ENCODE data around the gene RPL13. TPM values are rescaled to one million over a fixed set of nuclear protein-coding genes. Genes with fewer than 3 reads are reported as not detected.

The RPL13 gene
- total RNA-seq, 1 experiment from 2014 or later: 2,157 TPM

DNA sequence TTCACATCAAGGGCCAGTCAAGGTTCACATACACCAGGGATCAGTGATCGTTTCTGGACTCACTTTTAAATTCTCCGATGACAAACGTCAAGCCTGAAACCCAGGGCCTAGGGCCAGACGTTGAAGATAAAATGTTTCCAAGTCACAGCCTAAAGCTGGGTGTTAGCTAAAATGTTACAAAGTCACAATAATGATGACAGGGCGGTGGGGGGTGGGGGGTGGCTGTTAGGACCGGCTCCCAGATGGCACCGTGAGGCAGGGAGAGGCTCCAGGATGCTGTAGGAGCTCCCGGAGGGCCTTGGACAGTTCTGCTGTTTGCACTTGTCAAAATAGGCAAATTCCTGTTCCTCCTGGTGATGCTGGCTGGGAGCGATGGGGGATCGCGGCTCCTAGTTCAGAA is 16.4 kb upstream of the RPL13 start:
- Histone ChIP-seq H3T11ph (ENCODE audit: low read length) (no peak overlapping the region), H2BK120ac (ENCODE audit: low read depth, low read length, poor library complexity, severe bottlenecking) (no peak overlapping the region), H3K14ac (ENCODE audit: insufficient read depth, low read length) (no peak overlapping the region), H3K79me2 (ENCODE audit: insufficient read depth, low read length) (no peaks in the 10 kb centered on the region), H3K9ac (ENCODE audit: extremely low read depth, insufficient read length, low read length) (no peak overlapping the region), H2BK15ac (ENCODE audit: low read depth, low read length) (no peak overlapping the region), H3K4me2 (ENCODE audit: insufficient read depth, insufficient read length, low read length) (no peak overlapping the region), H2BK5ac (ENCODE audit: insufficient read length, low read length) (no peak overlapping the region), H3K18ac (ENCODE audit: insufficient read length, low read depth, low read length) (no peak overlapping the region), H3K27me3 (ENCODE audit: insufficient read depth, low read length) (no peaks in the 10 kb centered on the region), H3K4me1 (ENCODE audit: insufficient read depth, low read length) (no peaks in the 10 kb centered on the region), H3K56ac (ENCODE audit: insufficient read length, low read depth, low read length) (no peak overlapping the region), H4K20me1 (ENCODE audit: control insufficient read depth, insufficient read depth, insufficient read length) (no peaks in the 10 kb centered on the region), H3K4ac (ENCODE audit: low read depth, low read length) (no peak overlapping the region), H2AFZ (ENCODE audit: low read length) (no peak overlapping the region), H3K27ac (ENCODE audit: insufficient read length, low read depth, low read length) (no peak overlapping the region), H4K5ac (ENCODE audit: insufficient read length, low read depth, low read length) (no peak overlapping the region), H2BK12ac (ENCODE audit: insufficient read length, low read depth, low read length) (no peak overlapping the region), H3K23ac (ENCODE audit: insufficient read length, low read depth, low read length) (no peak overlapping the region), H3K79me1 (ENCODE audit: insufficient read depth, low read depth, low read length, poor library complexity, severe bottlenecking) (no peaks in the 10 kb centered on the region), H3K23me2 (ENCODE audit: insufficient read length, low read depth, low read length, poor library complexity, severe bottlenecking) (no peaks in the 10 kb centered on the region), H4K8ac (replicated peaks; ENCODE audit: insufficient read length, low read depth, low read length) (no peak overlapping the region), H2BK20ac (ENCODE audit: low read depth, low read length, poor library complexity, severe bottlenecking) (no peak overlapping the region), H3K9me3 (ENCODE audit: control insufficient read depth, low read depth, low read length) (no peaks in the 10 kb centered on the region), H4K91ac (ENCODE audit: insufficient read length, low read depth, low read length) (no peak overlapping the region), H2AK5ac (ENCODE audit: insufficient read length, low read length) (no peak overlapping the region)
- no peak overlapping the region for H3K27ac Mint-ChIP-seq
- H3K9me3 Mint-ChIP-seq: no peaks in the 10 kb centered on the region
- no CpG with 5 or more reads among the region's 11 CpGs for WGBS (ENCODE audit: extremely low coverage, insufficient read length, low lambda C conversion rate)
- DNase-seq: no peak
- TF ChIP-seq, protein P1, sequence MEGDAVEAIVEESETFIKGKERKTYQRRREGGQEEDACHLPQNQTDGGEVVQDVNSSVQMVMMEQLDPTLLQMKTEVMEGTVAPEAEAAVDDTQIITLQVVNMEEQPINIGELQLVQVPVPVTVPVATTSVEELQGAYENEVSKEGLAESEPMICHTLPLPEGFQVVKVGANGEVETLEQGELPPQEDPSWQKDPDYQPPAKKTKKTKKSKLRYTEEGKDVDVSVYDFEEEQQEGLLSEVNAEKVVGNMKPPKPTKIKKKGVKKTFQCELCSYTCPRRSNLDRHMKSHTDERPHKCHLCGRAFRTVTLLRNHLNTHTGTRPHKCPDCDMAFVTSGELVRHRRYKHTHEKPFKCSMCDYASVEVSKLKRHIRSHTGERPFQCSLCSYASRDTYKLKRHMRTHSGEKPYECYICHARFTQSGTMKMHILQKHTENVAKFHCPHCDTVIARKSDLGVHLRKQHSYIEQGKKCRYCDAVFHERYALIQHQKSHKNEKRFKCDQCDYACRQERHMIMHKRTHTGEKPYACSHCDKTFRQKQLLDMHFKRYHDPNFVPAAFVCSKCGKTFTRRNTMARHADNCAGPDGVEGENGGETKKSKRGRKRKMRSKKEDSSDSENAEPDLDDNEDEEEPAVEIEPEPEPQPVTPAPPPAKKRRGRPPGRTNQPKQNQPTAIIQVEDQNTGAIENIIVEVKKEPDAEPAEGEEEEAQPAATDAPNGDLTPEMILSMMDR (conservative IDR thresholded peaks at IDR 0.05): no peak
- no peak overlapping the region for H3K4me3 Mint-ChIP-seq
- peaks cover 13 to 61% (median 59%) of the 10 kb centered on the region in 3 experiments; a peak in 5 of 7 replicates for H3K36me3 Mint-ChIP-seq (ENCODE audit: insufficient read depth in 1 of 3, low read depth in 3 of 3)
- no peaks in the 10 kb centered on the region for H3K27me3 Mint-ChIP-seq (ENCODE audit: low read depth)
- no peaks in the 10 kb centered on the region for H3K4me1 Mint-ChIP-seq
